ENCODE data around the gene TXNDC15. TPM values are rescaled to one million over a fixed set of nuclear protein-coding genes. Genes with fewer than 3 reads are reported as not detected.
"Not testable (repeated sequence)": the region's sequence is repeated elsewhere in the genome, so short reads cannot be mapped to it uniquely, and the experiment has no call there.

The TXNDC15 gene
- polyA plus RNA-seq, 3 donors: 47.5 to 62.4 (median 49.0) TPM

DNA sequence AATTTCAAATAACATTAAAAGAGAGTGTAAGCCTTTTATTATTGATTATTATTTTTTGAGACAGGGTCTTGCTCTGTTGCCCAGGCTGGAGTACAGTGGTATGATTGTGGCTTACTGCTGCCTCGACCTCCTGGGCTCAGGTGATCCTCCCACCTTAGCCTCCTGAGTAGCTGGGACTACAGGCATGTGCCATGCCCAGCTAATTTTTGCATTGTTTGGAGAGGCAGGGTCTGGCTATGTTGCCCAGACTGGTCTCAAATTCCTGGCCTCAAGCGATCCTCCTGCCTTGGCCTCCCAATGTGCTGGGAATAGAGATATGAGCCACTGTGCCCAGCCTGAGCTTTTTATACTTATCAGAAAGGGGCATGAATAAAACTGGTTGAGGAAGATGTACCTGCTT, 36.6 kb downstream of the TXNDC15 start:
- 95 to 100% (median 96%) methylated on average over 2 of the region's 2 CpGs for WGBS, 3 donors
- not testable (repeated sequence) for H3K27ac ChIP-seq (ENCODE audit: low read depth, low read length)

- WGBS, 3 donors: 92 to 96% (median 95%) methylated on average over 8 of the region's 8 CpGs
- H3K27ac ChIP-seq (ENCODE audit: low read depth, low read length): no peak overlapping the region
Measured at GRCh38 chr5:134911285-134912206, 37.4 kb downstream of the TXNDC15 start.

DNA sequence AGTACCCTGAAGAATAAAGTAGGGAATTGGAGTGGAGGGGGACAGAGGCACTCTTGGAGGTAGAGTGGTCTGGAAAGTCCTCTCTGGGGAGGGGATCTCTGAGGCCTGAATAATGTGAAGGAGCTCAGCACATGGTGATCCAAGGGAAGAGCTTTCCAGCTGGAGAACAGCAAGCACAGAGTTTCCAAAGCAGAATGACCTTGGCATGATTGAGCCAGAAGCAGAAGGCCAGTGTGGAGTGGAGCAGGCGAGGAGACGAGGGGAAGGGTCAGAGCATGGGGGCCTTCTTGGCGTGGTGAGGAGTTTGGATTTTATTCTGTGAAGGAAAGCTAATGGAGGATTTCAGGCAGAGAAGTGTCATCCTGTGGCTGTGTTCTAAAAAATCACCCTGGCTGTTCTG, 39.1 kb downstream of the TXNDC15 start:
- WGBS, 3 donors: 75 to 85% (median 83%) methylated on average over 3 of the region's 3 CpGs
- H3K27ac ChIP-seq (ENCODE audit: low read depth, low read length): no peak overlapping the region

DNA sequence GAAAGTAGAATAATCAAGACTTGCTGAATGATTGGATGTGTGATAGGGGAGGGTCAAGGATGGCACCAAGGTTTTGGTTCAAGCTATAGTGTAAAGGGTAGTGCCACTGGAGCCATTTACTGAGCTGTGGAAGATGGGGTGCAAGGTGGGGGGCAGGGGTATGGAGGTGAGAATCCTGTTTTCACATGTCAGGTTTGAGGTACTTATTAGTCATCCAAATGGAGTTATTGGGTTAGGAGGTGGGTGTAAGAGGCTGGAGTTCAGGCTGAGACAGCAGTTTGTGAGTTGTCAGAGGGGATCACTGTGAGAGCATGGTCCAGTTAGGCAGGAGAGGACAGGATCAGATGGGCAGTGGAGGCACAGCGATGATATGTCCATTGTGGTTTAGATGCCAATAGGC, 39.6 kb downstream of the TXNDC15 start:
- H3K27ac ChIP-seq (ENCODE audit: low read depth, low read length): no peak overlapping the region
- 90 to 100% (median 96%) methylated on average over 1 of the region's 1 CpG for WGBS, 3 donors

DNA sequence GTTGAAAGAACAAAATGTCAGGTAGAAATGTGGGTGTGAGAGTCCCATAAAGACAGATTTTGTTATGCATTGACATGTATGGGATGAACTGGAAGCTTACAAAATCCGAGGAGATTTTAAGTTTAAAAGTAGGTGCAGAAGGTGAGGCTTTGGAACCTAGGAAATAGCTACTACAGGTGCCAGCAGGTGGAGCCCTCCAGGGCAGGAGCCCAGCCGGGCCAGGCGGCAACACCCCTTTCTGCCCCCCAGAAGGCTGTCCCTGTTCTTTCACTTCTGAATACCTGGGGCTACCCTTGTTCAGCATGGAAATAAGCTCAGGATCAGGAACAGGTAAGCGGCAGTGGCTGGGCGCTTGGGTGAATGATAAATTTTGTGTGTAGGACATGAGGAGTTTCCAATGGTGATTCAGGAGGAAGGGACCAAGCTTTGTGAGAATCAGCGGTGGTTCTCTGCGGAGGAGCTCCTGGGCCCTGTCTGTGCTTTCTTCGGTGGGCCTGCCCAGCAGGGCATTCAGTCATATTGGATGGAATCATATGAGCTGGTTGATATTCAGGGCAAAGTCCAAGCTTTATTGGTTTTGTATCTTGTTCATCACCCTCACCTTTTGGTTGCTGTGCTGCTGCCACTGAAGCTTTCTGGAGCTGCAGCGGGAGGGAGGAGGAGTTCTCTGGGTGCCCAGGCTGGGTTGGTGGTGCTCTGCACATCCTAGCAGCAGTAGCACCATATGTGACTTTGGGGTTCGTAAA, 43.1 kb downstream of the TXNDC15 start:
- WGBS, 3 donors: 74 to 91% (median 91%) methylated on average over 10 of the region's 10 CpGs
- no peak overlapping the region for H3K27ac ChIP-seq (ENCODE audit: low read depth, low read length)

- WGBS, 3 donors: 87 to 98% (median 94%) methylated on average over 3 of the region's 3 CpGs
- no peak overlapping the region for H3K27ac ChIP-seq (ENCODE audit: low read depth, low read length)
Measured at GRCh38 chr5:134918861-134919260, 44.7 kb downstream of the TXNDC15 start.

DNA sequence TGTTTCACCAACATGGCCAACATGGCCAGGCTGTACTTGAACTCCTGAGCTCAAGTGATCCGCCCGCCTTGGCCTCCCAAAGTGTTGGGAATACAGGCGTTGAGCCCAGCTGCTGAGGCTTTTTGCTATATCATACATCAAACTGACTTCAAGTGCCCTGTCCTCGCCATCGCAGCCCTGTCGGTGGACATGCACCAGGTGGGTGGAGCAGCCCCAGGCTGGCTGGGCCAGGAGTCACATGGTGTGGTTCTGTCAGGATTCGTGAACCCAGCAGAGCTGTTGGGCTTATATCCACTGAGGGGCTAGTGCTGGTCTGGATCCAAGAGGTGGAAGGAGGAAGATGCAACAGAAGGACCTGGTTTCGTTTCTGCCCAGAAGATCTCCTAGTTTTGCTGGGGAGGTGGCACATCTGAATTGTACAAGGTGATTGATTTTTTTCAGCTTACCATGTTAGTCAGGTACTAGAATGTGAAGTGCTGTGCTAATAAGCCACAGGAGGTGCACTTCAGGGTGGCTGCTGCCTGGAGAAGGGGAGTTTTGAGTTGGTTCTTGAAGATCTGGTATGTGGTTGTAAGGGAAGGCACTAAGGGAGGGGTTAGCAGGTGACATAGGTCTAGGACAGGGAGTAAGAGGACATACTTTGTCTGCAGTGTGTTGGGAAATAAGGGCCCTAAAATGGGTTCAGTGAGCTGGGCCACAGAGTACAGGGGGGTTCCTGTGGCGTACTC, 46.8 kb downstream of the TXNDC15 start:
- WGBS, 3 donors: 95 to 97% (median 96%) methylated on average over 9 of the region's 9 CpGs
- H3K27ac ChIP-seq (ENCODE audit: low read depth, low read length): no peak overlapping the region

DNA sequence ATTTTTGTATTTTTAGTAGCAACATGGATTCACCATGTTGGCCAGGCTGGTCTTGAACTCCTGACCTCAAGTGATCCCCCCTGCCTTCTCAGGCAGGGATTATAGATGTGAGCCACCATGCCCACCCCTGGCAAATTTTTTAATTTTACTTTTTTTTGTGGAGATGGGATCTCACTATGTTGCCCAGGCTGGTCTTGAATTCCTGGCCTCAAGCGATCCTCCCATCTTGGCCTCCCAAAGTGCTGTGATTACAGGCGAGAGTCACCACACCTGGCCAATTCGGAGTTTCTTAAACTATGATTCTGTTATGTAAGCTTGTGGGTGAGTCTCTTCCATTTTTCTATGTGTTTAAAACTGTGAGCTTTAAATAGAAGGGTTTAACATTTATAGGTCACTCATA, 58.3 kb downstream of the TXNDC15 start:
- H3K27ac ChIP-seq (ENCODE audit: low read depth, low read length): no peak overlapping the region
- 96 to 99% (median 97%) methylated on average over 3 of the region's 3 CpGs for WGBS, 3 donors

GRCh38 chr5:134934202-134934601, 60.0 kb downstream of the TXNDC15 start:
- no peak overlapping the region for H3K27ac ChIP-seq (ENCODE audit: low read depth, low read length)
- 91 to 99% (median 94%) methylated on average over 5 of the region's 5 CpGs for WGBS, 3 donors

DNA sequence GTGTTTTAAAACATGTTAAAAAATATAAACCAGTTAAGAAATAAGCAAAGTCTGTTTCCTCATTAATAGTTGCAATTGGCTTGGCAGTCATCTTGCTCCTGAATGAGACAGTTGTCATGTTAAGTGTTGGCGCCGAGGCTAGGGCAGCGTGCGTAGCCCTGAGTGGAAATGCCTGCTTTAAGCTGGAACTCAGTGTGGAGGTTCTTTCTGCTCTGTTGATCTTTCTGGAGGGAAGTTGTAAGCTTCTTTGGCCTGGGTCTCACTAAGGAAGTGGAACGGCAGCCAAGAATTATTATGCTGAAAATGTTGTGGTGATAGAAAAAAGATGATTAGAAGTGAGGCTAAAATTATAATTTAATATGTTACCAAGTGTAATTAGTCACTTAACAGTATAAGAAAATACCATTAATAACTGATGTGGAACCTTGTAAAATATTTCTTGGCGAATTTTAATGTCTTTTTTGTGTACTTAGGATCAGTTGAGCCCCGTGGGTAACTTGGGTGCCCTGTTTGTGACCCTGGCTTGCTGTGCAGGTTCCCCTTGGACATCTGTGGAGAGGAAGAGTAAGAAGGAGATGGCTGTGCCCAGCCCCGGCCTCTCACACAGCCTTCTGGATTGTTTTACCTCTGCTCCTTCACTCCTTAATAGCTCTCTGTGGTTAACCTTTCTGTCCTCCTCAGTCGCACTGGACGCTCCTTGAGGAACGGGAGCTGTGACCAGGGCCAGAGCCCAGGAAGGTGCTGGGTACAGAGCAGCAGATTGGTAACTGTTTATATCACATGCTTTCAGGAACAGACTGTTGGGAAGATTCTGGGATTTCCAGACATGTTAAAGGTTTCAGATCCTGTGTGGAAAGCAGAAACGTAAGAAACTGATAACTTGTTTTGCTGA, 61.8 kb downstream of the TXNDC15 start:
- H3K27ac ChIP-seq (ENCODE audit: low read depth, low read length): no peak overlapping the region

GRCh38 chr5:134937526-134937925, 63.4 kb downstream of the TXNDC15 start:
- no peak overlapping the region for H3K27ac ChIP-seq (ENCODE audit: low read depth, low read length)
- 91 to 94% (median 93%) methylated on average over 8 of the region's 8 CpGs for WGBS, 3 donors

More for the DNA sequence above, 61.8 kb downstream of the TXNDC15 start:
- 81 to 83% (median 83%) methylated on average over 12 of the region's 12 CpGs for WGBS, 3 donors

DNA sequence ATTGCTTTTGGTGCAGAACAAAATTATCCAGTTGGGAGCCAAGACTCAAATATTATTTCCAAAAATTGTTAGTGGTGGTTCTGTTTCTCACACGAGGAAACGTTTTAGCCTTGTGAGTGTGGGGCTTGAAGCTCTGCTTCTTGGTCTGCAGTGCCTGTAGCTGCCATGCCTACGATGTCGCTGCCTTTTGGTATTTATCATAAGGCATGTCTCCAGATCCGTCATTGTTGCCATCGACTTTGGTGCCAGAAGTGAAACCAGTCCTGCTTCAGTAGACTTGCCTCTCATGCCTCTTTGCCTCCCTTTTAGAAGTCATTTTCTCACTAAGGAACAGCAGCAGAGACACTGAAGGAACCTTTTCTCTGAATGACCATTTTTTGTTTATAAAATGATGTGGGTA, 63.9 kb downstream of the TXNDC15 start:
- WGBS, 3 donors: 81 to 91% (median 85%) methylated on average over 6 of the region's 6 CpGs
- H3K27ac ChIP-seq (ENCODE audit: low read depth, low read length): no peak overlapping the region

GRCh38 chr5:134939500-134939899, 65.3 kb downstream of the TXNDC15 start:
- WGBS, 3 donors: 94 to 100% (median 96%) methylated on average over 1 of the region's 1 CpG

GRCh38 chr5:134943547-134943946, 69.4 kb downstream of the TXNDC15 start:
- 62 to 83% (median 82%) methylated on average over 1 of the region's 1 CpG for WGBS, 3 donors
- no peak overlapping the region for H3K27ac ChIP-seq (ENCODE audit: low read depth, low read length)

More at GRCh38 chr5:134939500-134939899, 65.3 kb downstream of the TXNDC15 start:
- no peak overlapping the region for H3K27ac ChIP-seq (ENCODE audit: low read depth, low read length)

GRCh38 chr5:134944630-134945029, 70.5 kb downstream of the TXNDC15 start:
- 61 to 66% (median 65%) methylated on average over 1 of the region's 1 CpG for WGBS, 3 donors
- no peak overlapping the region for H3K27ac ChIP-seq (ENCODE audit: low read depth, low read length)

DNA sequence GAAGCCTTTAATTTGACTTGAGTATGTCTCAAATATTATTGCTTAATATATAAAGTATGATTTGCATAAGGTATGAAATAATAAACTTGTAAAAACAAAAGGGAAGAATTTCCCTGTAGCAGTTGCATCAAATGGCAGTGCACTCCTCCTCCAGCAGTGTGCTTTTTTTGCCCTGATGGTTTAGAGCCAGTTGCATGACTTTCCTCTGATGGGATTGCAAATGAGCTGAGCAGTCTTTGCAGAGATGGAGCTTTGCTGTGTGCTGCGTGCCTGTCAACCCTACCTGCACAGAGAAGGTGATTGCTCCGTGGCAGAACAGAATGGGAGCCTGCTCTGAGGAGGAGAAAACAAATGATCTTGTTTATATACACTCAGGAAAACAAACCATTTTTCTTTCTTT, 70.9 kb downstream of the TXNDC15 start:
- 86 to 97% (median 90%) methylated on average over 2 of the region's 2 CpGs for WGBS, 3 donors
- no peak overlapping the region for H3K27ac ChIP-seq (ENCODE audit: low read depth, low read length)

DNA sequence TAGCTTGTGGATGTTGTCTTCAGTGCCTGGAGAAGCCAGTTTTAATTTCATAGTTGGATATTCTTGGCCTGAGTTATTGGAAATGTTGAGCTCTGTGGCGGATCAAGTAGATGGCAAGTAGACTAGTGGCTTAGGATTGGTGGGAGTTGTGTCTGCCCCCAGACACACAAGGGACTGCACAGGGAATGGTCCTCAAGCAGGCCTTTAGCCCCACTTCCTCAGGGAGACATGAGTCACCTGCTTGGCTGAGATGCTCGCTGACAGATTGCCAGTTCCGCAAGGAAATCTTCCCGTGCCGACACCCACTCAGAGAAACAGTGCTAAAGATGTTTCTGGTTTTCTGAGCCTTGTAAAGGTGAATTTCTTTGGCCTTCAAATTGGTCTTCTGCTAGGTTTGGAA, 74.7 kb downstream of the TXNDC15 start:
- 52 to 78% (median 59%) methylated on average over 5 of the region's 5 CpGs for WGBS, 3 donors

DNA sequence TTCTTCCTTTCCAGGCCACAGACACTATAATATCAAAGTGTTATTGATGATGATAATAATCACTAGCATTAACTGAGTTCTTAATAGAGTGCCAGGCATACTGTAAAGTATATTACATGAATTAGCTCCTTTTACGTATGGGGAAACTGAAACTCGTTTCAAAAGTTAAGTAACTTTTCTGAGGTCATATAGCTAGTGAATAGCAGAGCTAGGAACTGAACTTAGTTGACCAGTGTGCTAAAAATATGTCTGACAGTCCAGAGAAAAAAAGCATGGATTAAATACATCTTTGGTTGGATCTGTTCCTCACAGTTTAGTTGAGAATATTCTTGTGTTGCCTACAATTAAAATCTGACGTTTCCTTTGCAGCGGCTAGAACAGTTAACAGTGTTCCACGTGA, 75.1 kb downstream of the TXNDC15 start:
- H3K27ac ChIP-seq (ENCODE audit: low read depth, low read length): no peak overlapping the region
- WGBS, 3 donors: 65 to 84% (median 69%) methylated on average over 5 of the region's 5 CpGs

More for the DNA sequence above, 74.7 kb downstream of the TXNDC15 start:
- no peak overlapping the region for H3K27ac ChIP-seq (ENCODE audit: low read depth, low read length)

Data from adipose tissue (tissue), 3 donors.